OCI-LY7 (cell line): Measurements from ENCODE around the gene RIMS4. TPM values are rescaled to one million over a fixed set of nuclear protein-coding genes. Genes with fewer than 3 reads are reported as not detected.

Experiments used
- BruUV-seq: library from RNA; stranded (reverse); fragments of 400-500 nt; replicated peaks from 2 replicates; lab custom pipeline; 2021; lab: Mats Ljungman, UMichigan
- CTCF ChIA-PET: fragments of 300-600 bp; sonication (Branson Sonifier 250); formaldehyde crosslinking; loops from one replicate; lab custom pipeline; 2022; ENCODE audit warnings: antibody characterized with exemption; ENCODE audit not compliant: unreplicated experiment; lab: Charles Lee
- POLR2A ChIA-PET: fragments of 300-600 bp; sonication (Branson Sonifier 250); formaldehyde crosslinking; loops from one replicate; lab custom pipeline; 2022; ENCODE audit warnings: antibody characterized with exemption; lab: Charles Lee
- DNase-seq: peaks from one replicate; pipeline ENCODE4 v3.0.0-alpha.2; 2015; ENCODE audit warnings: low spot score
- H2AFZ ChIP-seq: fragments of 200-600 bp; sonication (generic), shearing (Covaris generic); 2 replicates; pipeline ENCODE4 v1.6.1; 2014; ENCODE audit warnings: mild to moderate bottlenecking, antibody characterized with exemption, low read length, moderate library complexity
- H3K27ac ChIP-seq: fragments of 200-600 bp; sonication (generic); 2 replicates; pipeline ENCODE4 v1.5.1; 2014; ENCODE audit warnings: mixed run types, low read depth, mild to moderate bottlenecking, moderate library complexity, low read length, inconsistent platforms; ENCODE audit not compliant: poor library complexity, severe bottlenecking
- H3K36me3 ChIP-seq: fragments of 200-600 bp; sonication (generic); 2 replicates; pipeline ENCODE4 v1.6.1; 2014; ENCODE audit warnings: mild to moderate bottlenecking, antibody characterized with exemption, low read length, moderate library complexity, mixed read lengths; ENCODE audit not compliant: insufficient read depth
- H3K4me1 ChIP-seq: fragments of 200-600 bp; sonication (generic); 2 replicates; pipeline ENCODE4 v1.5.1; 2014; ENCODE audit warnings: mild to moderate bottlenecking, low read length; ENCODE audit not compliant: insufficient read depth, poor library complexity, severe bottlenecking
- H3K4me2 ChIP-seq: fragments of 200-600 bp; sonication (generic); 2 replicates; pipeline ENCODE4 v1.6.1; 2014; ENCODE audit warnings: mild to moderate bottlenecking, low read length
- H3K4me3 ChIP-seq: fragments of 200-600 bp; sonication (generic); 2 replicates; pipeline ENCODE4 v1.5.1; 2014; ENCODE audit warnings: mild to moderate bottlenecking, low read depth, low read length; ENCODE audit not compliant: poor library complexity, severe bottlenecking
- H3K79me2 ChIP-seq: fragments of 200-600 bp; sonication (generic); 2 replicates; pipeline ENCODE4 v1.6.1; 2016; ENCODE audit warnings: low read depth, mild to moderate bottlenecking, low read length, moderate library complexity, mixed read lengths; ENCODE audit not compliant: insufficient read depth
- H3K9me2 ChIP-seq: fragments of 200-600 bp; sonication (generic); 2 replicates; pipeline ENCODE4 v1.6.1; 2016; ENCODE audit warnings: mild to moderate bottlenecking, low read length, mixed read lengths; ENCODE audit not compliant: insufficient read depth
- H3K9me3 ChIP-seq: fragments of 200-600 bp; sonication (generic); 2 replicates; pipeline ENCODE4 v1.6.1; 2014; ENCODE audit warnings: mild to moderate bottlenecking, mixed run types, low read length, mixed read lengths
- H4K20me1 ChIP-seq: fragments of 200-600 bp; sonication (generic); 2 replicates; pipeline ENCODE4 v1.6.1; 2014; ENCODE audit warnings: mild to moderate bottlenecking, antibody characterized with exemption, low read length, moderate library complexity, mixed read lengths; ENCODE audit not compliant: insufficient read depth
- EZH2phosphoT487 ChIP-seq: fragments of 200-600 bp; sonication (generic); IDR thresholded peaks from 2 replicates; pipeline ENCODE4 v1.6.1; 2018; ENCODE audit warnings: low read depth, borderline replicate concordance, mild to moderate bottlenecking, mixed run types, antibody characterized with exemption, low read length, moderate library complexity, mixed read lengths
- intact Hi-C: fragments of 100-400 bp; cut with micrococcal nuclease; formaldehyde crosslinking; loops from one replicate; pipeline ENCODE4 v1.10.0; 2022; ENCODE audit not compliant: unreplicated experiment
- total RNA-seq, 2 experiments: library from RNA; depleted of rRNA in 1 of 2; stranded (reverse); fragments of >200 nt in 1 of 2; shearing (Covaris generic) in 1 of 2; gene quantifications; 2 replicates each; pipeline ENCODE4 v1.2.3, GENCODE V29; 2014 to 2022
- TF ChIP-seq, protein P1 (sequence below): fragments of 200-600 bp; sonication (generic); conservative IDR thresholded peaks from 2 replicates; pipeline ENCODE4 v1.5.1; 2014; ENCODE audit warnings: mild to moderate bottlenecking, antibody characterized with exemption, low read length, moderate library complexity, mixed read lengths

Gene RIMS4
- total RNA-seq, 2 experiments from 2014 or later: not detected

DNA sequence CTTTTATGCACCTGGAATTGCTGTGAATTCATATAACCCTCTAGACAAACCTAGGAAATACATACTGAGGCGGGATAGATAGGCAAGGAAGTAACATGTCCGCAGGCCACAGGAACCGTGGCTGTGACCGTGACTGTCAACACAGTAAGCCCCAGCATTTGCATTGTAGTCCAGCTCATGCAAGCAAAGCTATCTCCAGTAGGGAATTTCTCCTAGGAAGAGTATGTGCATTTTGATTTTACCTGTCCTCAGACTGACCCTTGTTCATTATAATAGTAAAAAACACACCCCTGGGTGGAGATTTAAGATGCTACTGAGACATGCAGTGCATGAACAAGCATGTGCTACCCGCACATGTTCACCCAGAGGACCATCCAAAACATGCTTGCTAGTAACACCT, 30.5 kb upstream of the RIMS4 start:
- Histone ChIP-seq H3K79me2 (no peaks in the 10 kb centered on the region), H2AFZ (no peak overlapping the region), H3K9me2 (no peaks in the 10 kb centered on the region), H3K4me2 (no peak overlapping the region), H3K4me1 (no peaks in the 10 kb centered on the region), H3K4me3 (no peak overlapping the region), H3K9me3 (no peaks in the 10 kb centered on the region), H3K27ac (no peak overlapping the region), H3K36me3 (no peaks in the 10 kb centered on the region), H4K20me1 (no peaks in the 10 kb centered on the region)
- no peak for DNase-seq
- no peak for TF ChIP-seq EZH2phosphoT487
- TF ChIP-seq, protein P1, sequence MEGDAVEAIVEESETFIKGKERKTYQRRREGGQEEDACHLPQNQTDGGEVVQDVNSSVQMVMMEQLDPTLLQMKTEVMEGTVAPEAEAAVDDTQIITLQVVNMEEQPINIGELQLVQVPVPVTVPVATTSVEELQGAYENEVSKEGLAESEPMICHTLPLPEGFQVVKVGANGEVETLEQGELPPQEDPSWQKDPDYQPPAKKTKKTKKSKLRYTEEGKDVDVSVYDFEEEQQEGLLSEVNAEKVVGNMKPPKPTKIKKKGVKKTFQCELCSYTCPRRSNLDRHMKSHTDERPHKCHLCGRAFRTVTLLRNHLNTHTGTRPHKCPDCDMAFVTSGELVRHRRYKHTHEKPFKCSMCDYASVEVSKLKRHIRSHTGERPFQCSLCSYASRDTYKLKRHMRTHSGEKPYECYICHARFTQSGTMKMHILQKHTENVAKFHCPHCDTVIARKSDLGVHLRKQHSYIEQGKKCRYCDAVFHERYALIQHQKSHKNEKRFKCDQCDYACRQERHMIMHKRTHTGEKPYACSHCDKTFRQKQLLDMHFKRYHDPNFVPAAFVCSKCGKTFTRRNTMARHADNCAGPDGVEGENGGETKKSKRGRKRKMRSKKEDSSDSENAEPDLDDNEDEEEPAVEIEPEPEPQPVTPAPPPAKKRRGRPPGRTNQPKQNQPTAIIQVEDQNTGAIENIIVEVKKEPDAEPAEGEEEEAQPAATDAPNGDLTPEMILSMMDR: no peak
- CTCF ChIA-PET: no interaction called here
- BruUV-seq: no TSS peak
- intact Hi-C loops: no loop called here
- POLR2A ChIA-PET: interaction anchor here (1.2 kb wide), 1 partner anchor 93 kb away, joined by 3 read pairs; no protein-coding TSS in a partner anchor

DNA sequence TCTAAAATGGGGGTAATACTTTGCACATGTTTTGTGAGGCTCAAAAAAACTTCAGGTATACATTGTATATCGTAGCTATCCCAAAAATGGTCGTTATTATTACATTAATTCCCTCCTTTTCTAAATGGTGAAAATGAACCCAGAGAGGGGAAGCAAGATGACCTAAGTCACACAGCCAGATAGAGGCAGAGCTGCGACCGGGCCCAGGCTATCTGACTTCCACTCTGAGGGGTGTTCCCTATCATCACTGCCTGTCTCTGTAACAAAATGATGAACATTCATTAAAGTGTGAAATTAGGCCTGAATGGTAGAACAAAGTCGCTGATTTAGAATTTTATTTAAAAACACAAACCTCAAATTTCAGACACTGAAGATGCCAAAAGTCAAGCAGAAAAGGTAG, 29.1 kb upstream of the RIMS4 start:
- no peak for DNase-seq
- no peak overlapping the region for H3K4me3 ChIP-seq
- no peaks in the 10 kb centered on the region for H3K9me2 ChIP-seq
- no peaks in the 10 kb centered on the region for H3K9me3 ChIP-seq
- no peaks in the 10 kb centered on the region for H3K36me3 ChIP-seq
- intact Hi-C loops: no loop called here
- H4K20me1 ChIP-seq: no peaks in the 10 kb centered on the region
- H2AFZ ChIP-seq: no peak overlapping the region
- no peak overlapping the region for H3K27ac ChIP-seq
- ChIA-PET POLR2A (interaction anchor here (0.6 kb wide), 1 partner anchor 168 kb away, joined by 3 read pairs; no protein-coding TSS in a partner anchor), CTCF (no interaction called here)
- BruUV-seq: no TSS peak
- TF ChIP-seq, protein P1: no peak
- no peak for TF ChIP-seq EZH2phosphoT487
- H3K79me2 ChIP-seq: no peaks in the 10 kb centered on the region
- no peaks in the 10 kb centered on the region for H3K4me1 ChIP-seq
- no peak overlapping the region for H3K4me2 ChIP-seq

DNA sequence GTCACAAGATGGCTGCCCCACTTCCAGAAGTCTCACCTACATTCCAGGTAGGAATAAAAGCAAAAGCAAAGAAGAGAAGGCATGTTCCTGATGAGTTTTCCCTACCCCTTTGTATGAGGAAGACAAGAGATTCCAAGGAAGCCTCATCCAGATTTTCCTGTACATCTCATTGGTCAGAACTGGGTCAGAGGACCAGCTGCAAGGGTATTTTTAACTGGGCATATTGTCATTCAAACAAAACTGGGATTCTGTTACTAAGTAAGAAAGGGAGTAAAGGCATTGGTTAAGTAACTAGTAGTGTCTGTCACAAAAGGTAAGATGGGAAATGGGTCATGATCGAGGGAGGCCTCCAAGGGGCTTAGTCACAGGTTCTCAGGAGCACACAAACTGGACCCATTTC, 28.2 kb upstream of the RIMS4 start:
- no peaks in the 10 kb centered on the region for H3K9me3 ChIP-seq
- H2AFZ ChIP-seq: no peak overlapping the region
- BruUV-seq: no TSS peak
- H3K9me2 ChIP-seq: no peaks in the 10 kb centered on the region
- no peaks in the 10 kb centered on the region for H4K20me1 ChIP-seq
- H3K4me2 ChIP-seq: no peak overlapping the region
- intact Hi-C loops: no loop called here
- no peaks in the 10 kb centered on the region for H3K79me2 ChIP-seq
- no peaks in the 10 kb centered on the region for H3K36me3 ChIP-seq
- ChIA-PET CTCF (no interaction called here), POLR2A (no interaction called here)
- no peak overlapping the region for H3K27ac ChIP-seq
- TF ChIP-seq EZH2phosphoT487: no peak
- TF ChIP-seq, protein P1: no peak
- no peak overlapping the region for H3K4me3 ChIP-seq
- no peaks in the 10 kb centered on the region for H3K4me1 ChIP-seq
- no peak for DNase-seq
